ENCODE data around the gene RINL. TPM values are rescaled to one million over a fixed set of nuclear protein-coding genes. Genes with fewer than 3 reads are reported as not detected.

Gene RINL
- total and polyA plus RNA-seq, 2 of the 4 experiments (the other 2 are of a cell fraction): 0.72 to 1.9 TPM

DNA sequence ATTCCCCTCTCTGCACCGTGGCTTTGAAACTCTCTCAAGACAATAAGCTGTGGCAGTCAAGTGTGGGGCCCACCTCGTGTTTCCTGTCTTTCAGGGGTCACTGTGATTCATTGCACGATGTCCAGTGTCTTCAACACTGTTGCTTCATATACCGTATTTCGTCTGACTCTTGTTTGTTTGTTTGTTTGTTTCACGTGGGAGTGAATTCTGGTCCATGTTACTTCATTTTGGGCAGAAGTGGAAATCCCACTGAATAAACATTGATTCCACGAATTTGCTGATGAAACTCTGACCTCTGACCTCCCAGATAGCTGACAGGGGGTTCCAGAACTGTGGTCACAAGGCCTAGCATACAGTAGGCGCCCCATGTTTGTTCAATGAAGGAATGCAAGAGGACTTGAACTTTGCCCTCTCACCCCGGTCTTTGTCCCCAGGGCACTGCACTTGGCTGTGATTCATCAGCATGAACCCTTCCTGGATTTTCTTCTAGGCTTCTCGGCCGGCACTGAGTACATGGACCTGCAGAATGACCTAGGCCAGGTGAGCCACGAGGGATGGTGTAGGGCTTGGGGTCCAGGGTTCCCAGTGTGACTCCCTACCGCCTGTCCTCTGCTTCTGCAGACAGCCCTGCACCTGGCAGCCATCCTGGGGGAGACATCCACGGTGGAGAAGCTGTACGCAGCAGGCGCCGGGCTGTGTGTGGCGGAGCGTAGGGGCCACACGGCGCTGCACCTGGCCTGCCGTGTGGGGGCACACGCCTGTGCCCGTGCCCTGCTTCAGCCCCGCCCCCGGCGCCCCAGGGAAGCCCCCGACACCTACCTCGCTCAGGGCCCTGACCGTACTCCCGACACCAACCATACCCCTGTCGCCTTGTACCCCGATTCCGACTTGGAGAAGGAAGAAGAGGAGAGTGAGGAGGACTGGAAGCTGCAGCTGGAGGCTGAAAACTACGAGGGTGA, 26.8 kb upstream of the RINL start:
- Histone ChIP-seq H3K9me1 (ENCODE audit: insufficient read depth, low read length) (no peaks in the 10 kb centered on the region; the same call in 1 of the 2 replicates), H2BK15ac (ENCODE audit: low read depth, low read length) (no peak overlapping the region), H3K27ac (ENCODE audit: insufficient read depth, low read length) (no peak overlapping the region), H3K9ac (ENCODE audit: low read depth, low read length) (no peak overlapping the region), H4K8ac (ENCODE audit: low read depth in 2 of 2, low read length in 2 of 2) (no peak overlapping the region), H4K5ac (ENCODE audit: low read depth, low read length) (no peak overlapping the region), H4K20me1 (ENCODE audit: insufficient read depth, low read length) (no peaks in the 10 kb centered on the region; the same call in 1 of the 2 replicates), H3K36me3 (ENCODE audit: control insufficient read depth, insufficient read depth, low read length) (peaks cover 25% of the 10 kb centered on the region), H3K27me3 (ENCODE audit: control insufficient read depth, insufficient read depth, low read length) (no peaks in the 10 kb centered on the region), H3K14ac (replicated peaks; ENCODE audit: low read depth, low read length) (no peak overlapping the region), H3K4ac (ENCODE audit: low read depth, low read length) (no peak overlapping the region), H2AK5ac (ENCODE audit: low read depth, low read length) (no peak overlapping the region), H2BK20ac (ENCODE audit: low read depth, low read length) (no peak overlapping the region), H2AFZ (replicated peaks; ENCODE audit: low read length, poor library complexity) (no peak overlapping the region), H3K18ac (ENCODE audit: low read depth, low read length) (no peak overlapping the region), H3K4me2 (ENCODE audit: low read depth, low read length) (no peak overlapping the region), H3K4me3 (ENCODE audit: insufficient read depth, low read depth, low read length) (no peak overlapping the region), H2BK5ac (ENCODE audit: low read depth, low read length, poor library complexity, severe bottlenecking) (no peak overlapping the region), H2BK120ac (ENCODE audit: low read depth, low read length) (no peak overlapping the region), H3K23ac (ENCODE audit: low read depth, low read length) (no peak overlapping the region), H4K91ac (ENCODE audit: insufficient read depth, low read depth, low read length) (no peak overlapping the region), H3K56ac (ENCODE audit: extremely low read depth, insufficient read depth, low read length) (no peak overlapping the region), H2AK9ac (replicated peaks; ENCODE audit: low read depth, low read length, poor library complexity) (no peak overlapping the region), H3K4me1 (ENCODE audit: control insufficient read depth, insufficient read depth, low read length) (no peaks in the 10 kb centered on the region), H3K9me3 (ENCODE audit: control insufficient read depth, insufficient read depth, low read length) (no peaks in the 10 kb centered on the region; the same call in 1 of the 2 replicates), H3K79me1 (ENCODE audit: low read depth in 1 of 2, low read length in 2 of 2) (peaks cover 5 to 26% of the 10 kb centered on the region in 2 experiments; a peak in 3 of 4 replicates)
- ChIA-PET CTCF (interaction anchor here (0.5 kb wide), 1 partner anchor 162 kb away, joined by 3 read pairs; no protein-coding TSS in a partner anchor), POLR2A (ENCODE audit: unreplicated experiment) (no interaction called here)
- in situ Hi-C loops (cut with MboI; ENCODE audit: low sequenced_read_pairs) (loop anchor here (25.0 kb wide), 1 partner anchor 168 kb away; the partner anchor contains the start of gene CAPN12), dilution Hi-C loops (cut with HindIII; ENCODE audit: low sequenced_read_pairs, unreplicated experiment) (no loop called here), intact Hi-C loops (cut with micrococcal nuclease) (no loop called here)
- no peak for ATAC-seq (ENCODE audit: low read depth)
- BruUV-seq (replicated peaks): no TSS peak
- WGBS, 2 experiments (ENCODE audit: extremely low coverage in 2 of 2, insufficient read length in 1 of 2): 96% methylated on average over 4 of the region's 35 CpGs; no CpG with 5 or more reads in 1 of the 2 experiments
- DNase-seq: no peak
- no peak for TF ChIP-seq RCOR1 (IDR thresholded peaks at IDR 0.05; ENCODE audit: insufficient replicate concordance, low read length)
- TF ChIP-seq FOS (IDR thresholded peaks at IDR 0.05; ENCODE audit: low read depth, low read length): no peak
- TF ChIP-seq NFE2L2 (IDR thresholded peaks at IDR 0.05; ENCODE audit: low read depth, low read length): no peak
- no peak for TF ChIP-seq CEBPB (IDR thresholded peaks at IDR 0.05; ENCODE audit: low read depth, low read length)
- TF ChIP-seq MAZ (IDR thresholded peaks at IDR 0.05; ENCODE audit: borderline replicate concordance, low read depth, low read length): no peak
- no peak for TF ChIP-seq CHD1 (IDR thresholded peaks at IDR 0.05; ENCODE audit: low read depth, low read length)
- no peak for TF ChIP-seq RFX5 (IDR thresholded peaks at IDR 0.05; ENCODE audit: low read depth, low read length)
- TF ChIP-seq POLR2A (IDR thresholded peaks at IDR 0.05; ENCODE audit: low read depth, low read length): no peak
- TF ChIP-seq CTCF (conservative IDR thresholded peaks at IDR 0.05; ENCODE audit: low read depth, low read length): no peak
- no peak for TF ChIP-seq USF2 (IDR thresholded peaks at IDR 0.05; ENCODE audit: low read depth, low read length)
- no peak for TF ChIP-seq MAFK (IDR thresholded peaks at IDR 0.05; ENCODE audit: low read depth, low read length)
- TF ChIP-seq RAD21 (IDR thresholded peaks at IDR 0.05; ENCODE audit: low read length): no peak
- TF ChIP-seq, protein P1, sequence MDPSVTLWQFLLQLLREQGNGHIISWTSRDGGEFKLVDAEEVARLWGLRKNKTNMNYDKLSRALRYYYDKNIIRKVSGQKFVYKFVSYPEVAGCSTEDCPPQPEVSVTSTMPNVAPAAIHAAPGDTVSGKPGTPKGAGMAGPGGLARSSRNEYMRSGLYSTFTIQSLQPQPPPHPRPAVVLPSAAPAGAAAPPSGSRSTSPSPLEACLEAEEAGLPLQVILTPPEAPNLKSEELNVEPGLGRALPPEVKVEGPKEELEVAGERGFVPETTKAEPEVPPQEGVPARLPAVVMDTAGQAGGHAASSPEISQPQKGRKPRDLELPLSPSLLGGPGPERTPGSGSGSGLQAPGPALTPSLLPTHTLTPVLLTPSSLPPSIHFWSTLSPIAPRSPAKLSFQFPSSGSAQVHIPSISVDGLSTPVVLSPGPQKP (IDR thresholded peaks at IDR 0.05; ENCODE audit: borderline replicate concordance, low read depth, low read length): no peak
- TF ChIP-seq MXI1 (IDR thresholded peaks at IDR 0.05; ENCODE audit: borderline replicate concordance, low read depth, low read length): no peak
